GM20000 (cell line): ENCODE results near the gene FANCE.

Experiments
- DNase-seq: peaks from one replicate; pipeline ENCODE4 v3.0.0; 2012; ENCODE audit warnings: low spot score
- CTCF ChIP-seq: IDR thresholded peaks from 2 replicates; pipeline ENCODE4 v1.5.1; 2012; ENCODE audit warnings: mild to moderate bottlenecking, control low read depth; ENCODE audit errors: extremely low read depth, missing control alignments

FANCE gene

GRCh38 chr6:35452183-35453090, at the start of gene FANCE:
TSS of gene FANCE (plus strand) at chr6:35452338. CDS start at chr6:35452546, 208 bp downstream.
- TF ChIP-seq CTCF: no peak
- peak; percentile 98 for DNase-seq

DNA sequence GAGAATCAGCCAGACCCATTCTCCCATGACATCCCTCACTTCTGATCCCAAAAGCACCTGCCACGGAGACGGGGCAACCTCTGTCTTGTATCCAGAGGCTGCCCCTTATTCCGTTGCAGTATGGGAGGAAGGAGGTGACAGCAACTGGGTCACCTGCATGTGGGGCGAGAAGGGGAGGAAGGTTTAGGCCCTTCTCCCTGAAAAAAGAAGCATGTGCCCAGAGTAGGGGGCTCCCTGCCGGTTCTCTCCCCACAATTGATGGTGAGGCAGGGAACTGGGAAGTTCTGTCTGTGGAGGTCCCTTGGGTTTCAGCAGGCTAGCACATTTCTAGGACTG, 49.3 kb upstream of the FANCE start:
- TF ChIP-seq CTCF: no peak
- no peak for DNase-seq

GRCh38 chr6:35403544-35404442, 48.3 kb upstream of the FANCE start:
- DNase-seq: no peak
- TF ChIP-seq CTCF: no peak

- TF ChIP-seq CTCF: no peak
- DNase-seq: no peak
Measured at GRCh38 chr6:35406711-35407485, 45.2 kb upstream of the FANCE start.

DNA sequence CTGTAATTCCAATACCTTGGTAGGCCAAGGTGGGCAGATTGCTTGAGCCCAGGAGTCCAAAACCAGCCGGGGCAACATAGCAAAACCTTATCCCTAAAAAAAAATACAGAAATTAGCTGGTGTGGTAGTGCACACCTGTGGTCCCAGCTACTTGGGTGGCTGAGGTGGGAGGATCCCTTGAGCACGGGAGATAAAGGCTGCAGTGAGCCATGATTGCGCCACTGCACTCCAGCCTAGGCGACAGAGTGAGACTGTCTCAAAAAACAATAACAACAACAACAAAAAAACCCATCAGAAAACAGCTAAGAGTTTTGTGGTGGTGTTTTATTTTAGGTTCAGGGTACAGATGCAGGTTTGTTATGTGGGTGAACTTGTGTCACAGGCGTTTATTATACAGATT, 42.9 kb upstream of the FANCE start:
- no peak for DNase-seq
- TF ChIP-seq CTCF: no peak

GRCh38 chr6:35410131-35410530, 42.0 kb upstream of the FANCE start:
- TF ChIP-seq CTCF: no peak
- no peak for DNase-seq

DNA sequence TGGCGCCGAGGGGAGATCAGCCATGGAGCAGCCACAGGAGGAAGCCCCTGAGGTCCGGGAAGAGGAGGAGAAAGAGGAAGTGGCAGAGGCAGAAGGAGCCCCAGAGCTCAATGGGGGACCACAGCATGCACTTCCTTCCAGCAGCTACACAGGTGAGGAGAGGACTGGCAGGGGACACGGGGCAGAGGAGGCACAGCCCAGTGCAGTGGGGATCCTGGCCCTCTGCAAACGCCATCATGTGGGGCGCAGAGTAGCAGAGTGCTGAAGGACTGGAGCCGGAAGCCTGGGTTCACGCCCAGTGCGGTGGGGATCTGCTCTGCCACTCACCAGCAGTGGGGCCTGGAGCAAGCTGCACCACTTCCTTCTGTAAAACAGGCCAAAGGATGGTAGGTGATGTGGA, 41.1 kb upstream of the FANCE start:
- TF ChIP-seq CTCF: no peak
- DNase-seq: no peak
